Mesothelial cell of epicardium (in vitro differentiated cells): ENCODE results near the gene ANO6. TPM values are rescaled to one million over a fixed set of nuclear protein-coding genes. Genes with fewer than 3 reads are reported as not detected.

Source experiments
- DNase-seq, 2 experiments: peaks; one replicate each; pipeline ENCODE4 v3.0.0; 2021; ENCODE audit warnings: low spot score in 2 of 2; ENCODE audit not compliant: unreplicated experiment in 2 of 2
- H3K27ac Mint-ChIP-seq: 2 replicates; pipeline ENCODE4 v1.8.0; 2021; ENCODE audit warnings: mixed read lengths
- H3K27me3 Mint-ChIP-seq: 2 replicates; pipeline ENCODE4 v1.8.0; 2021; ENCODE audit warnings: low read depth, mixed read lengths
- H3K36me3 Mint-ChIP-seq: 2 replicates; pipeline ENCODE4 v1.8.0; 2021; ENCODE audit warnings: mixed read lengths
- H3K4me1 Mint-ChIP-seq: 2 replicates; pipeline ENCODE4 v1.8.0; 2021; ENCODE audit warnings: mixed read lengths
- H3K4me3 Mint-ChIP-seq: 2 replicates; pipeline ENCODE4 v1.8.0; 2021; ENCODE audit warnings: mild to moderate bottlenecking, moderate library complexity, mixed read lengths
- H3K9me3 Mint-ChIP-seq: 2 replicates; pipeline ENCODE4 v1.8.0; 2021; ENCODE audit warnings: mixed read lengths
- total RNA-seq: library from RNA; stranded (reverse); gene quantifications from 3 replicates; pipeline ENCODE4 v1.2.1, GENCODE V29; 2021
- TF ChIP-seq, protein P1 (sequence below): fragments of 200-600 bp; sonication (generic); IDR thresholded peaks from one replicate; pipeline ENCODE4 v1.5.0; 2021; ENCODE audit warnings: antibody characterized with exemption; ENCODE audit not compliant: unreplicated experiment

The ANO6 gene
- total RNA-seq, 1 donor from 2014 or later, result 41.1 TPM

- no peak for DNase-seq
- no peak overlapping the region for H3K27ac Mint-ChIP-seq
- H3K36me3 Mint-ChIP-seq, result no peaks in the 10 kb centered on the region
- peaks cover 52% of the 10 kb centered on the region for H3K4me1 Mint-ChIP-seq
- no peak overlapping the region for H3K4me3 Mint-ChIP-seq
- TF ChIP-seq, protein P1, sequence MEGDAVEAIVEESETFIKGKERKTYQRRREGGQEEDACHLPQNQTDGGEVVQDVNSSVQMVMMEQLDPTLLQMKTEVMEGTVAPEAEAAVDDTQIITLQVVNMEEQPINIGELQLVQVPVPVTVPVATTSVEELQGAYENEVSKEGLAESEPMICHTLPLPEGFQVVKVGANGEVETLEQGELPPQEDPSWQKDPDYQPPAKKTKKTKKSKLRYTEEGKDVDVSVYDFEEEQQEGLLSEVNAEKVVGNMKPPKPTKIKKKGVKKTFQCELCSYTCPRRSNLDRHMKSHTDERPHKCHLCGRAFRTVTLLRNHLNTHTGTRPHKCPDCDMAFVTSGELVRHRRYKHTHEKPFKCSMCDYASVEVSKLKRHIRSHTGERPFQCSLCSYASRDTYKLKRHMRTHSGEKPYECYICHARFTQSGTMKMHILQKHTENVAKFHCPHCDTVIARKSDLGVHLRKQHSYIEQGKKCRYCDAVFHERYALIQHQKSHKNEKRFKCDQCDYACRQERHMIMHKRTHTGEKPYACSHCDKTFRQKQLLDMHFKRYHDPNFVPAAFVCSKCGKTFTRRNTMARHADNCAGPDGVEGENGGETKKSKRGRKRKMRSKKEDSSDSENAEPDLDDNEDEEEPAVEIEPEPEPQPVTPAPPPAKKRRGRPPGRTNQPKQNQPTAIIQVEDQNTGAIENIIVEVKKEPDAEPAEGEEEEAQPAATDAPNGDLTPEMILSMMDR, result no peak
- no peaks in the 10 kb centered on the region for H3K9me3 Mint-ChIP-seq
- no peaks in the 10 kb centered on the region for H3K27me3 Mint-ChIP-seq
These were observed 47.7 kb downstream of the ANO6 start for GRCh38 chr12:45263587-45263986.

DNA sequence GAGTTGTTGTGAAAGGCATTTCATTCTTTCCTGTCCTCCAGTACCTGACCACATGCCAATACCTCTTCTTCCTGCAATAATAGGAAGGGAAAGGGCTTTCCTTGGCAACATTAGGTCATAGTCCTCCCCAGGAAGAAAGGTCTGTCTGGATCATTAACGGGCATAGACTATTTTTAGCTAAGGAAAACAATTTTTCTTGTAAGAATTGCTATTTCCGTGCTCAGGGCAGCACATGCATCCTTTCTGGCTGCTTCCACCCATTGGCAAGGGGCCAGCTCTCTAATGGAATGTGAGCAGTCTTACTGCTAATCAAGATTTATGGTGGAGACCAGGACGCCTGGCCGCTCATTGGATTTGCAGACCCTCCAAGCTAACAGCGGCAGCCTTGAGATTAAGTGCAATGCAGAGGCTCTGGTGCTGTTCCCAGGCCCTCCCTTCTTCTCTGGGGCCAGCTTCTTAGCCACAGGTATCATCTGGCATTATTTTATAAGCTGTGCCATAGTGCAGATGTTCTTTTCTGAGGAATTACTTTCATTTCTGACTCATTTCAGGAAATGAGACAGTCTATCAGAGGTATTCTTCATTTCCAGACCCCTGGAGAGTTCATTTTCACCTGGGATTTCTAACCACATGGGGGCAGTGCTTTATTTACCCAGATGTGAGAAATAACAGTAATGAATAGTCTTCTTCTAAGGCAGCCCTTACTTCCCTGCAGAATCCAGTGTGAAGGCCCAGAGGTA, 52.9 kb downstream of the ANO6 start:
- peak; percentile 95 to 96 for DNase-seq
- Mint-ChIP-seq H3K9me3 (no peaks in the 10 kb centered on the region), H3K4me3 (peak overlapping the region; percentile 16), H3K27ac (peak overlapping the region; percentile 96), H3K36me3 (peaks cover 4% of the 10 kb centered on the region), H3K4me1 (peaks cover 36% of the 10 kb centered on the region), H3K27me3 (no peaks in the 10 kb centered on the region)
- TF ChIP-seq, protein P1, result peak; percentile 48

DNA sequence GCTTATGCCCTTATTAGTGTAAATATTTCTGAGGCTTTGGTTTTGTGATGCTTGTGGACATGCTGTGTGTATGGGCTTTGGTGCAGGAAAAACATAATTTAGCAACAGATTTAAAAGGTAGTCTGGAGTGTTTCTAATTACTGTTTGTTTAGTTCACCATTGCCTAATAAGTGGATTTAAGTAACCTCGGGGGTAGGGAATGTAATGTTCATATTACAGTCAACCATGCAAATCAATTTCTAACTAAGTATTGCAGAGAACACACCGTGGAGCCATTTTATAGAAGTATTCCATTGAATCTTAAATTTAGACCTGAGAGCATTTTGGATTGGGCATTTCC, 53.5 kb downstream of the ANO6 start:
- DNase-seq, result no peak
- Mint-ChIP-seq H3K4me1 (peaks cover 31% of the 10 kb centered on the region), H3K9me3 (no peaks in the 10 kb centered on the region), H3K27me3 (no peaks in the 10 kb centered on the region), H3K36me3 (peaks cover 4% of the 10 kb centered on the region), H3K27ac (peak overlapping the region; percentile 96), H3K4me3 (no peak overlapping the region)
- TF ChIP-seq, protein P1, result no peak

GRCh38 chr12:45270951-45271350, 55.1 kb downstream of the ANO6 start:
- peaks cover 4% of the 10 kb centered on the region for H3K36me3 Mint-ChIP-seq
- H3K27me3 Mint-ChIP-seq, result no peaks in the 10 kb centered on the region
- H3K9me3 Mint-ChIP-seq, result no peaks in the 10 kb centered on the region
- no peak overlapping the region for H3K27ac Mint-ChIP-seq
- TF ChIP-seq, protein P1, result no peak
- no peak for DNase-seq
- peaks cover 30% of the 10 kb centered on the region for H3K4me1 Mint-ChIP-seq
- no peak overlapping the region for H3K4me3 Mint-ChIP-seq

GRCh38 chr12:45273717-45274271, 57.9 kb downstream of the ANO6 start:
- Mint-ChIP-seq H3K9me3 (no peaks in the 10 kb centered on the region), H3K27me3 (no peaks in the 10 kb centered on the region), H3K4me1 (peaks cover 31% of the 10 kb centered on the region), H3K27ac (no peak overlapping the region), H3K4me3 (no peak overlapping the region), H3K36me3 (peaks cover 4% of the 10 kb centered on the region)
- no peak for DNase-seq
- TF ChIP-seq, protein P1, result no peak
